Retinal pigment epithelial cell (primary cell): ENCODE measurements around the gene INPP4B.
A peak's percentile ranks its signal among the peaks of the same experiment; 100 is the strongest.

Experiments used
- DNase-seq: peaks from one replicate; pipeline ENCODE4 v3.0.0-alpha.2; 2010; ENCODE audit warnings: low read depth
- H3K4me3 ChIP-seq: 2 replicates; pipeline ENCODE4 v1.5.1; 2011; ENCODE audit warnings: mild to moderate bottlenecking, low read length, control low read depth, moderate library complexity
- CTCF ChIP-seq: conservative IDR thresholded peaks from 2 replicates; pipeline ENCODE4 v1.5.1; 2011; ENCODE audit warnings: low read depth, low read length, control low read depth, inconsistent platforms

INPP4B gene

GRCh38 chr4:142365391-142365790 is 480.7 kb downstream of the INPP4B start:
- DNase-seq = peak; percentile 95
- TF ChIP-seq CTCF = no peak
- no peak overlapping the region for H3K4me3 ChIP-seq

- TF ChIP-seq CTCF = no peak
- DNase-seq = no peak
- H3K4me3 ChIP-seq = no peak overlapping the region
Observed at GRCh38 chr4:142363686-142364085, 482.4 kb downstream of the INPP4B start.

GRCh38 chr4:142361981-142362380 is 484.1 kb downstream of the INPP4B start:
- no peak overlapping the region for H3K4me3 ChIP-seq
- no peak for TF ChIP-seq CTCF
- no peak for DNase-seq

GRCh38 chr4:142360657-142361056 is 485.4 kb downstream of the INPP4B start:
- no peak for TF ChIP-seq CTCF
- no peak for DNase-seq
- no peak overlapping the region for H3K4me3 ChIP-seq

GRCh38 chr4:142358656-142359055 is 487.4 kb downstream of the INPP4B start:
- no peak for DNase-seq

GRCh38 chr4:142356801-142357200 is 489.3 kb downstream of the INPP4B start:
- DNase-seq = no peak
- no peak overlapping the region for H3K4me3 ChIP-seq
- peak; percentile 4 for TF ChIP-seq CTCF

More at GRCh38 chr4:142358656-142359055, 487.4 kb downstream of the INPP4B start:
- TF ChIP-seq CTCF = no peak
- H3K4me3 ChIP-seq = no peak overlapping the region

- H3K4me3 ChIP-seq = no peak overlapping the region
- no peak for TF ChIP-seq CTCF
- no peak for DNase-seq
Observed at GRCh38 chr4:142356118-142356759, 489.9 kb downstream of the INPP4B start.
